Measurements from ENCODE around the gene CRMP1. TPM values are rescaled to one million over a fixed set of nuclear protein-coding genes. Genes with fewer than 3 reads are reported as not detected.
A peak's percentile ranks its signal among the peaks of the same experiment; 100 is the strongest.

Gene CRMP1
- total RNA-seq, 2 experiments from 2014 or later = not detected

DNA sequence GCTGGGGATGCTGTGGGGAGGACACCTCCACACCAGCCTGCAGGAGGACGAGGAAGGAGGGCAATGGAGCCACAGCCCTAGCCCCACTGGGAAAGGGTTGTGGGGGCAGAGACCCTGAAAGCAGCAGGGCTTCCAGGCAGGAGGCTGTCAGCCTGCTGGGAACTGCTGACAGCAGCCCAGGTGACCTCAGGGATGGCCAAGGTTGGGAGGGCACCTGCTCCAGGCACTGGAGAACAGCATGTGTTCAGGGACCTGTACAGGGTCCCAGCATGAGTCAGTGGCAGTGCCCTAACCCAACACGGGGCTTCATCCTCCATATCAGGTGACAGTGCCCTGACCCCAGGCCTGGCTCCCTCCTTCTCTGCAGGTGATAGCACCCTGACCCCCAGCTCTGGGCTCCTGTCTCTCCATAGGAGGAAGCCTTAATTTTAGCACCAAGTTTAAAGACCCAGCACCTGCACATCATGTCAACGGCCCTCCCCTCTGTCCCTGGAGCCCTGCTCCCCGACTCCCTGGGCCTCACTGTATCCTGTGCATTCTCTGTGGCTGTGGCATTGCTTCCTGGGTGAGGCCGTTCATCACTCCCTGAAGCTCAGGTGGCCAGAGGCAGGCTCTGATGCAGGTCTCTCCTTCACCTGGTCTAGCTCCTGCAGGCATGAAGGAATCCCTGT, 66.3 kb downstream of the CRMP1 start:
- Mint-ChIP-seq H3K4me3 (no peak overlapping the region), H3K27ac (no peak overlapping the region), H3K4me1 (ENCODE audit: low read depth) (no peaks in the 10 kb centered on the region), H3K36me3 (ENCODE audit: low read depth) (no peaks in the 10 kb centered on the region), H3K27me3 (peaks cover 4% of the 10 kb centered on the region), H3K9me3 (no peaks in the 10 kb centered on the region)
- TF ChIP-seq CTCF (IDR thresholded peaks at IDR 0.05) = no peak
- H3K36me3 ChIP-seq (ENCODE audit: insufficient read depth, low read length) = no peaks in the 10 kb centered on the region
- H3K27ac ChIP-seq (ENCODE audit: low read depth in 1 of 2, low read length in 2 of 2) = no peak overlapping the region
- H3K4me3 ChIP-seq (ENCODE audit: low read length) = no peak overlapping the region
- peaks cover 0 to 2% of the 10 kb centered on the region in 2 experiments for H3K27me3 ChIP-seq (ENCODE audit: control insufficient read depth in 1 of 2, insufficient read depth in 2 of 2, low read length in 2 of 2)
- H3K4me1 ChIP-seq (ENCODE audit: insufficient read depth, low read length) = peaks cover 7% of the 10 kb centered on the region
- ATAC-seq (ENCODE audit: poor library complexity) (no peak), DNase-seq (no peak)
- ChIA-PET CTCF (no interaction called here), POLR2A (no interaction called here)
- H3K9me3 ChIP-seq (ENCODE audit: control insufficient read depth in 1 of 2, insufficient read depth in 1 of 2, low read length in 2 of 2) = peaks cover 0 to 3% of the 10 kb centered on the region in 2 experiments
- intact Hi-C loops (cut with DNase I, micrococcal nuclease) = no loop called here

DNA sequence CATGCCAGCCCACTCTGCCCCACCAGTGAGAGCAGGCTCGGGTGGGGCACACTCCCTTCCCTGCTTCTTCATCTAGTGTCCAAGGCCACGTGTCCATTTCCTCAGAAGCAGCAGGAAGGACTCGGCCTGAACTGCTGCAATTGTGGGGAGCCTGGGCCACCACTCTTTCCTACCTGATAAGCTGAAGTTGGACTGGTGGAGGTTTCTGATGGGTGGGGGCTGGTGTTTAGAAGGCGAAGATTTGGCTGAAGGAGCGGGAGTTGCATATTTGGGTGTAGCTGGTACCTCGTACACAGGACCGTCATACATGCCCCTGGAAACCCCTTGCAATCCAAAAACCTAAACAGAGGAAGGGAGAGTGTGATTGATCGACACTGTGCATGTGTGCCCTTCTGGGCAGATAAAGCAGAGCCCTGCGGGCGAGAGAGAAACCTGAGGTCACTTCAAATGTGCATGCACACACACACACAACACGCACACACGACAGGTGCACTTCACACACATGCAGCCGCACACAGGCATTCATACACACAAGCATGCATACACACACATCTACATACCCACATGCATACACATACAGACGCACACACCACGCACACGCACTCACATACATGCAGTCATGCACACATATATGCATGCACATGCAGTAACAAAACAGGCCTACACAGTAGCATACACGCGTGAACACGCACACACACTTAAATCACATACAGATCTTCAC, 67.4 kb downstream of the CRMP1 start:
- H3K27ac Mint-ChIP-seq = no peak overlapping the region
- intact Hi-C loops (cut with DNase I, micrococcal nuclease) = no loop called here
- no peaks in the 10 kb centered on the region for H3K36me3 Mint-ChIP-seq (ENCODE audit: low read depth)
- no peaks in the 10 kb centered on the region for H3K36me3 ChIP-seq (ENCODE audit: insufficient read depth, low read length)
- DNase-seq = no peak
- H3K9me3 Mint-ChIP-seq = no peaks in the 10 kb centered on the region
- H3K27ac ChIP-seq (ENCODE audit: low read depth in 1 of 2, low read length in 2 of 2) = no peak overlapping the region
- ATAC-seq (ENCODE audit: poor library complexity) = no peak
- peaks cover 0 to 3% of the 10 kb centered on the region in 2 experiments for H3K9me3 ChIP-seq (ENCODE audit: control insufficient read depth in 1 of 2, insufficient read depth in 1 of 2, low read length in 2 of 2)
- H3K4me3 ChIP-seq (ENCODE audit: low read length) = no peak overlapping the region
- peaks cover 4% of the 10 kb centered on the region for H3K27me3 Mint-ChIP-seq
- POLR2A ChIA-PET = no interaction called here
- CTCF ChIA-PET = no interaction called here
- no peak for TF ChIP-seq CTCF (IDR thresholded peaks at IDR 0.05)
- H3K4me1 Mint-ChIP-seq (ENCODE audit: low read depth) = no peaks in the 10 kb centered on the region
- no peak overlapping the region for H3K4me3 Mint-ChIP-seq
- H3K27me3 ChIP-seq (ENCODE audit: control insufficient read depth in 1 of 2, insufficient read depth in 2 of 2, low read length in 2 of 2) = peaks cover 0 to 2% of the 10 kb centered on the region in 2 experiments
- peaks cover 7% of the 10 kb centered on the region for H3K4me1 ChIP-seq (ENCODE audit: insufficient read depth, low read length)

GRCh38 chr4:5824635-5825034, 68.3 kb downstream of the CRMP1 start:
- Mint-ChIP-seq H3K4me1 (ENCODE audit: low read depth) (no peaks in the 10 kb centered on the region), H3K27ac (no peak overlapping the region), H3K36me3 (ENCODE audit: low read depth) (no peaks in the 10 kb centered on the region), H3K27me3 (peaks cover 4% of the 10 kb centered on the region), H3K9me3 (no peaks in the 10 kb centered on the region), H3K4me3 (no peak overlapping the region)
- ATAC-seq (ENCODE audit: poor library complexity) = no peak
- no peak for TF ChIP-seq CTCF (IDR thresholded peaks at IDR 0.05)
- intact Hi-C loops (cut with DNase I, micrococcal nuclease) = no loop called here
- ChIA-PET POLR2A (no interaction called here), CTCF (no interaction called here)
- Histone ChIP-seq H3K9me3 (ENCODE audit: control insufficient read depth in 1 of 2, insufficient read depth in 1 of 2, low read length in 2 of 2) (peaks cover 0 to 3% of the 10 kb centered on the region in 2 experiments), H3K27me3 (ENCODE audit: control insufficient read depth in 1 of 2, insufficient read depth in 2 of 2, low read length in 2 of 2) (peaks cover 0 to 2% of the 10 kb centered on the region in 2 experiments), H3K4me1 (ENCODE audit: insufficient read depth, low read length) (peaks cover 7% of the 10 kb centered on the region), H3K4me3 (ENCODE audit: low read length) (no peak overlapping the region), H3K27ac (ENCODE audit: low read depth in 1 of 2, low read length in 2 of 2) (no peak overlapping the region), H3K36me3 (ENCODE audit: insufficient read depth, low read length) (no peaks in the 10 kb centered on the region)
- DNase-seq = peak in 1 of 14 experiments; percentile 4
